DLD1 (cell line): ENCODE results near the gene RASAL3.
"Not testable (repeated sequence)": the region's sequence is repeated elsewhere in the genome, so short reads cannot be mapped to it uniquely, and the experiment has no call there.

Experiments
- in situ Hi-C: cut with HindIII; loops from 2 replicates; pipeline ENCODE4 v1.10.0; 2017; ENCODE audit warnings: low sequenced_read_pairs

Gene RASAL3

DNA sequence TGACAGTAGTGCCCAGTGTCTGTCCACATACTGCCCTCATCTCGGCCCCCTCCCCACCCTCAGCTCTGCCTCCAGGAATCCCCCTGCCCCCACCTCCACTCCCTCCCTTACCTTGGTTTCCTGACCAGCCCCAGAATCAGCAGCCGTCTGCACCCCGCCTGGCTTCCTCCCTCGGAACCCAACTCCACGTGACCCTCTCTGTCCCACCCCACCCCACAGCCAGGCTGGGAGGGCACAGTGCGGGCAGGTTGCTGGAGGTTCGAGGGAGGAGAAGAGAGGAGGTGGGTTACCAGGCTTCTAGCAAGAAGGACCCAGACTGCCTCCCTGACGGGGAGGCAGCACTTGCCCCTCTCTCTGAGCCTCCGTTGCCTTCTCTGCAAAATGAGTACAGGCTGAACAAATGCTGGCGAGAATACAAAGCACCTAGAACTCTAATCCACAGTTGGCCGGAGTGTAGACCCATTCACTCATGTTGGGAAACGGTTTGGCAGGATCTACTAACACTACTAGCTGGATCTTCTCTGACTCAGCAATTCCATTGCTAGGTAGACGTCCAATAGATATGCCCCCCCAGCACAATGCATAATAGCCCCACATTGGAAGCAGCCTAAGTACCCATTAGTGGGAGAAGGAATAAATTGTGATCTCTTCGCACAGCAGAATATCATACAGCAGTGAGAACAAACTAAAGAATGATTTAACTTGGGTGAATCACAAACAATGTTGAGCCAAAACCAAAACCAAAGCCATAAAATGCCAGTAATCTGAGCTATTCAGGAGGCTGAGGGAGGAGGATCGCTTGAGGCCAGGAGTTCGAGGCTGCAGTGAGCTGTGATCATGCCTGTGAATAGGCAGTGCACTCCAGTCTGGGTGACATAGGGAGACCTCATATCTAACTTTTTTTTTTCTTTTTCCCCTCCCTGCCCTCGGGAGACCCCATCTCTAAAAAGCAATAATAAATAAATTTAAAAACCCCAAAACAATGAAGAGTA is at the start of gene RASAL3:
Gene RASAL3, minus strand, starts transcription at position 151 of the 992 bp plus-strand sequence. CDS start 186 bp downstream, outside the sequence.
- in situ Hi-C loops = no loop called here

DNA sequence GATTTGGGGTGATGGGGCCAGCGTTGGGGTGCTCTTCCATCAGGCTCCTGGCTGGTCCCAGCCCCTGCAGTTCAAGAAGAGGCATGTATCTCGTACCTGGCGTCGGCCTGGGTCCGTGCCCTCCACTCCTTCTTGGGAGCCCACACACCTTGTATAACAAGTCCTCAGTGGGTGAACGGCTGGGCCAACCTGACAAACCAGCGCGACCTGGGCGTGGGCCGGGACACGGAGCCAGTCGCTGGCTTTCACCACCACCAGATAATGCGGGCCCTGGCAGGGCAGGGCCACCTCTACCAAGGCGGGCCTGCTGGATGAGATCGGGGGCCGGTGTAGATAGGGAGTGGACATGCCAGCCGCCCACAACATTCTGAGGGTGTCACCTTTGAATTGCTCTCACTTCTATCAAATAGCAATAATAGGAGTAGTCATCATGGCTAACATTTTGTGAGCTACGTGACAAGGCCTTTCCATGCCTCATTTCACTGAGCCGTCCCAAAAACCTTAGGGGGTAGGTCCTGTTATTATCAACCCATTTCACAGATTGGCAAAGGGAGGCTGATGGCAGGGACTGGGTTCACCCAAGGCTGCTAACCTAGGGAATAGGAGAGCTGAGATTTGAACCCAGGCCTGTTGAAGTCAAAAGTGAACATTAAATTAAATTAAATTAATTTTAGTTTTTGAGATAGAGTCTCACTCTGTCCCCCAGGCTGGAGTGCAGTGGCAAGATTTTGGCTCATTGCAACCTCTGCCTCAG is 47.5 kb upstream of the RASAL3 start:
- in situ Hi-C loops = no loop called here

DNA sequence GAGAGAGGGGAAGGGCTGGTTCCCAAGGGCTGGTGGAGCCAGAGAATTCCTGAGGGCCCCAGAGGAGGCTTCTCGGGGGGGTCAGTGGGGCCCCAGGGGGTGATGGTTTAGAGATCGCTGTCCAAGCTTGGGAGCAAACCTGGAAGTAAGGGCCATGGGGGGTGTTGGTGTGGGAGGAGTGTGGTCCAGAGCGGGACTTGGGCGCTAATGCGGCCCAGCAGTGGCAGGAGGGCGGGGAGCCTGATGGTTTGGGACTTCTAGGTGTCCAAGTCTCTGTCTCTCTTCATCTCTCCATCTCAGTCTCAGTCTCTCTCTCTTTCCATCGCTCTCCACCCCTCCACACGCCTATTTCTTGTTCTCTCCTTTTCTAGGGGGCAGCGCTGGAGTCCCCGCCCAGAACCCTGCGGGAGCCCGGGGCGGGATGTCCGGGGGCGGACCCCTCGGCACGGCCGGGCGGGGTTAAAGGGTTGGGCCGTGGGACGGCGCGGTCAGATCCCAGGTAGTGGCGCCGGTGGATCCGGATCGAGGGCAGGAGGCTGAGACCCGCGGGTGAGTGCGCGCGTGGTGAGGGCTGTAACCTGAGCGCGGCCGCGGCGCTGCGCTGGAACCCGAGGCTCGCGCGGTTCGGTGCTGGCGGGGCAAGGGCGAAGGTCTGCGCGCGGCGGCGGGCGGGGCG is 43.8 kb upstream of the RASAL3 start, which contains the start of gene CYP4F22:
Gene CYP4F22, plus strand, starts transcription at position 491 of the 676 bp plus-strand sequence. CDS start 16,812 bp downstream, outside the sequence.
- in situ Hi-C loops = no loop called here

DNA sequence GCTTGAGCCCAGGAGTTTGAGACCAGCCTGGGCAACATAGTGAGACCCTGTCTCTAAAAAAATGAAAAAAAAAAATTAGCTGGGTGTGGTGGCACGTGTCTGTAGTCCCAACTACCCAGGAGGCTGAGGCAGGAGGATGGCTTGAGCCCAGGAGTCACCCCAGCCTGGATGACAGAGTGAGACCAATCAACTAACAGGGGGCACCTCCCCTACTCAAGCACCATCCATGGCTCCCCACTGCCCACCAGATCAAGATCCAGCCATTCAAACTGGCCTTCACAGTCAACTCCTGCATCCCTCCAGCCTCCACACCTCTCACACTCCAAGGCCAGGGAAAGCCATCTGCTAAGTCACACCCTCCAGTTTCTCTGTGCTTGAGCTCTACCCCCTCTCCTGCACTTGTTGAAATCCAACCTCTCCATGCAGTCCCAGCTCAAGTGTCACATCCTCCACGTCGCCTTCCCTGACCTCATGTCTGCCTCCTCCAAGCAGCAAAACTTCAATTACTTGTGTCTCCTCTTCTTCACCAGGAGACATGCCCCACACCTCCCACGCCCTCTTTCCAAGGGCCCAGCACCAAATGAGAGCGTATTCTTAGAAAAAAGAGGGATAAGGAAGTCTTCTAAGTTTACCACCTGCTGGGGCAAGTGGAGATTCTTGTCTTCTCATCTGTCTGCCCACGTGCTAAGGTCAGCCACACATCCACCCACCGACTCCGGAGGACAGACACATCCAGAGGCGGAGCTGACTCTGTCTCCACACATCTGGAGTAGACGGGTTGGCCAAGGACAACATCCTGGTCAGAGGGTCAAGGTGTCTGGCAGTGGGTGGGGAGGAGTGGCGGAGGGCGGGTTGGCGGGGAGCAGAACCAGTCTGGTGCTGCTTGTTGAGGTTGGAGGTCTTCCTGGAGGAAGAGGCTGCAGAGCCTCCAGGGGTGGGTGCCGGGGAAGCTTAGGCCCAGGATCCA is 43.0 kb upstream of the RASAL3 start:
- in situ Hi-C loops = no loop called here

DNA sequence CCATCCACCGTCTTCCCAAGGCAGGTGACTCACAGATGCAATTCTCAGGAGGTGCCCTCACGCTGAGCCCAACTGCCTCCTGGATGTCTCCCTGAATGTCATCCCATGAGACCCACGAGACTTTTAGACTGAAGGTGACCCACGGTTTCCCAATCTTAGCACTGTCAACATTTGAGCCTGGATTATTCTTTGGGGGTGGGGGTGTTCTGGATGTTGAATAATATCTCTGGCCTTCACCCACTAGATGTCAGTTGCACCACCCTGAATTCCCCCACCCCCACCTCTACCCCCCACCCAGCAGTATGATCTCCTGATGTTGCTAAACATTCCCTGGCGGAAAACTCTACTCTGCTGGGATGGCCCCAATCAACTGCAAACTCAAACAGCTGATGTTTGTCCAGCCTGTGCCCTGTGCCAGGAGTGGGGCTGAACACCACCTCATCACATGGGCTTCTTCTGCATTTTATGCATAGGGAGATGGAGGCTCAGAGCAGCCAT is 41.8 kb upstream of the RASAL3 start:
- in situ Hi-C loops = no loop called here

DNA sequence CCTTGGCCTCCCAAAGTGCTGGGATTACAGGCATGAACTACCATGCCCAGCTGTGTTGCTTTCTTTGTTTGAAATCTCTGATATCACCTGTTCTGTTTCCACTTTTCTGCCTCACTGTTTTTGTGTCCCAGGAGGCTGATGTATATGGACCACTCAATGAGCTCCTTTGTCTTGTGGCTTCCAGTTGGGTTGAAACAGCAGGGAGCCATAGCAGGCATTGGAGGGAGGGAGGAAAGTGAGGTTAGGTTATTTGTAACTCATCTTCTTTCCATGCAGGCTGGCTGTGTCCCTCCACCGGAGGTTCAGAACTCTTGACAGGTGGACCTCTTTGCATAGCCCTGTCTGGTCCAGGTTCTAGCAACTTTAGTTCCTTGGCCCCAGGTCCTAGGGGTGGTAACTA is 37.9 kb upstream of the RASAL3 start:
- in situ Hi-C loops = no loop called here

DNA sequence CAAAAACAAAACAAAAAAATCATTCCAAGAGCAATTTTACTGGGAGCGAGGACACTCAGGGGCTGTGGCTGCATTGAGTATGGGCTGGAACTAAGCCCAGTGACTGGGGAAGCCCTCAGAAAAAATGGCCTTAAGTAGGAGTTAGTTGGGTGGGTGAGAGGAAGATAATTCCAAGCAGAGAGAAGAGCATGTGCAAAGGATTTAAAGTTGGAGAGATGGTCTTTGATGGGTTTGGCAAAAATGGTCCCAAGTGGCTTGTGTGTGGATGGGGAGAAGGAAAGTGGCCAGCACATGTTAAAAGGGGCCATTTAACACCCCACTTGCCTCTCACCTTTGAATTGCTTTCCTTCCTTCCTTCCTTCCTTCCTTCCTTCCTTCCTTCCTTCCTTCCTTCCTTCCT is 37.3 kb upstream of the RASAL3 start:
- in situ Hi-C loops = no loop called here

DNA sequence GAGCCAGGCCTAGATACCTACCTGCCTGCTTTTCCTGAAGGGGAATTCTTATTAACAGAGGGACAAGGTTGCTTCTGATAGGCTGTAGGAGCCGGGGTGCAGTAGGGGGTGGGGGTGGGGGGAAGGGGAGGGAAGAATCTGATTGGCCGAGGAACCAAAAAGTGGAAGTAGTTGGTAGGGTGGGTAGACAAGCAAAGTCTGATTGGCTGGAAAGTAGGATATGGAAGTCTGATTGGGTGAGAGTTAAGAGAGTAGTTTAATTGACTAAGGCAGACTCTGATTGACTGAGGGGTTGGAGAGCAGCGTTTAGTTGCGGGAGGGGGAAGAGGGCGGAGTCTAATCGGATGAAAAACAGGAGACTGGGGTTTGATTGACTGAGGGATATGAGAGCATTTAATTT is 34.6 kb upstream of the RASAL3 start:
- in situ Hi-C loops = no loop called here

DNA sequence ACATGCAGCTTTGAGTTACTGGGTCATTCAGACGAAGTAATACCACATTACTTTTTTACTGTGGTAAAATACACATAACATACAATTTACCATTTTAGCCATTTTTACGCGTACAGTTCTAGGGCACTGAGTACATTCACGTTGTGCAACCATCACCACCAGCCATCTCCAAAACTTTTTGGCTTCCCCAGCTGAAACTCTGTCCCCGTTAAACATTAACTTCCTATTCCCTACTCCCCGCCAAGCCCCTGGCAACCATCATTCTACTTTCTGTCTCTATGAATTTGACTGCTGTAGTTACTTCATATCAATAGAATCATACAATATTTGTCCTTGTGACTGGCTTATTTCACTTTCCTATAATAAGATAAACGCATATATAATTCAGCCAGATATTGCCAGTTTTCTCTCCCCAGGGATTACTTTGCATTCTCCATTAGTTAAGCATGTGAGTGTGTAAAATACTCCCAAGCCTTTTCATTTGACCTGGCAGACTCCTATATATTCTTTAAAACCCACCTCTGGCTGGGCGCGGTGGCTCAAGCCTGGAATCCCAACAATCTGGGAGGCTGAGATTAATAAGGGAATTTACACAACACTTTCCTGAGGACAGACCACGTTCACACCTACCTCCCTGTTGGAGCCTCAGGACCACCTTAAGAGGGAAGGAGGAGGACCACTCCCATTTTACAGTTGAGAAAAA is 34.0 kb upstream of the RASAL3 start:
- in situ Hi-C loops = no loop called here

DNA sequence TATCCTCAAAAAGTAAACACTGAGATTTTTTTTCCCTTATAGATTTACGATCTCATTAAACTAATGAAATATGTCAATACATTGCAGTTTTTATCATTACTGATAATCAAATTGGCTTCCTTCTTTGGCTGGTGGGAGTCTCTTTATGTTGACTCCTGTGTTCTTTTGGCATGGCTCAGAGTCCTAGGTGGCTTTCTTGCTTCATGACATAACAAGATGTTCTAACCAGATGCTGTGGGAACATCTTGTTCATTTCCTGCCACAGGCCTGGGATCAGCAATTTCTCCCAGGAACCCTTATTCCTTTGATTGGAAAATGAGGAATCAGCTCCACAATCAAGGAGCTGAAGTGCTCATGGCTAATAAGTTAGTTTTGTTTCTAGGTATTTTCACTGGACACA is 30.8 kb upstream of the RASAL3 start:
- in situ Hi-C loops = no loop called here

DNA sequence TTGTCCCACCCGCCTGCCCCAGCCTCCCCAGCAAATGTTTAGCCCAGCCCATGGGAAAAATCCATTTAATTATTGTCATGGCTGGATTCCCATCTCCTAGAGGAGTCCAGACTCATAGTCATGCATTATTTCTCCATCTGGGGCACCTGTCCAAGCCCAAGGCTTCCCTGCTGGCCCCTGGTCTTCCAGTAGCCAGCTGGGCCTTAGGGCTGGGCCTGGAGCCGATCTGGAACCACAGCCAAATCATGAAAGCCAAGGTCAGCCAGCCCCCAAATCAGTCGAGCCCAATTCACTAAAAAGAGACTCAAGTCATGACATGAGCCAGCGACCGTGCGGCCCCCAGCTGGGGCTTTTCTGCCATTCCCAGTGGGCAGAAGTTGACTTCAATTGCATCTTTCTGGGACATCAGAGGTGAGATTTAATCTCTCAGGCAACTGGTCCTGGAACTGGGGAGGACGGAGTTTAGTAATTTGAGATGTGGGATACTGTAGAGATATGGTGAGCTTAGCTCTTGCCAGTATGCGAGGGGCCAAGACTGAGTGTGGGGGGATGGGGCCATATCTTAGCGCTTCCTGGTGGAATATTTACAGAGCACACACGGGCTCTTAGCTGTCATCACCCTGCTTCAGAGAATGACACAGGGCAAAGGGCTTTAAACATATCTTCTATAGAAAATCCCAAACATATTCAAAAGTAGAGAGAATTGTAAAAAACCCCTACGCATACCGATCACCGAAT is 24.3 kb upstream of the RASAL3 start:
- in situ Hi-C loops = no loop called here

DNA sequence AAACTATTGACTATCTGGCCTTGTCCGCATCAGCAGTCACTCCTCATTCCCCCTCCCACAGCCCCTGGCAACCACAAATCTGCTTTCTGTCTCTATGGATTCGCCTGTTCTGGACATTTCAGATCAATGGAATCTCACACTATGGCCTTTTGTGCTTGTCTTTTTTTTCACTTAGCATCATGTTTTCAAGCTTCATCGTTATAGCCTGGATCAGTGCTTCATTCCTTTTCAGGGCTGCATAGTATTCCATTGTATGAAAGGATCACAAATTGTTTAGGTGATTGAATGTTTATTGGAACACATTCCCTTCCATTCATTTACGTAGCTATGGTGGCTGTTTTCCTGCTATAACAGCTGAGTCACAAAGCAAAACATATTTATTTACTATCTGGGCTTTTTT is 22.7 kb upstream of the RASAL3 start:
- in situ Hi-C loops = no loop called here

DNA sequence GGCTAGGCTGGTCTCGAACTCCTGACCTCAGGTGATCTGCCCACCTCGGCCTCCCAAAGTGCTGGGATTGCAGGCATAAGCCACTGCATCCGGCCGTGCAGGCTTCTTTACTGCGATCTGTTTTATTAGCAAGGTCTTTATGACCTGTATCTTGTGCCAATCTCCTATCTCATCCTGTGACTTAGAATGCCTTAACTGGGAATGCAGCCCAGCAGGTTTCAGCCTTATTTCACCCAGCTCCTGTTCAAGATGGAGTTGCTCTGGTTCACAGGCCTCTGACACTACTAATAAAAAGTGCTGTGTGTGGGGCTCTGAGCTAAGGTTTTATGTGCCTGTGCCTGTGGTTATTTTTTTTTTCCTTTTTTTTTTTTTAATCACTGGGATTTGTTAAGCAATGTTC is 21.4 kb upstream of the RASAL3 start:
- in situ Hi-C loops = not testable (repeated sequence)

DNA sequence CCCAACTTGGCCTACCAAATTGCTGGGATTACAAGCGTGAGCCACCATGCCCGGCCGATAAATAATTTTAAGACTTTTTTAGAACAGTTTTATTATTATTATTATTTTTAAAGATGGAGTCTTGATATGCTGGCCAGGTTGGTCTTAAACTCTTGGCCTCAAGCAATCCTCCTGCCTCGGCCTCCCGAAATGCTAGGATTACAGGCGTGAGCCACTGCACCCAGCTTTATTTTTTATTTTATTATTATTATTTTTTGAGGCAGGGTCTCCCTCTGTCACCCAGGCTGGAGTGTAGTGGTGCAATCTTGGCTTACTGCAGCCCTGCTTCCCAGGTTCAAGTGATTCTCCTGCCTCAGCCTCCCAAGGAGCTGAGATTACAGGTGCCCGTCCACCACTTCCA is 16.7 kb upstream of the RASAL3 start:
- in situ Hi-C loops = not testable (repeated sequence)

DNA sequence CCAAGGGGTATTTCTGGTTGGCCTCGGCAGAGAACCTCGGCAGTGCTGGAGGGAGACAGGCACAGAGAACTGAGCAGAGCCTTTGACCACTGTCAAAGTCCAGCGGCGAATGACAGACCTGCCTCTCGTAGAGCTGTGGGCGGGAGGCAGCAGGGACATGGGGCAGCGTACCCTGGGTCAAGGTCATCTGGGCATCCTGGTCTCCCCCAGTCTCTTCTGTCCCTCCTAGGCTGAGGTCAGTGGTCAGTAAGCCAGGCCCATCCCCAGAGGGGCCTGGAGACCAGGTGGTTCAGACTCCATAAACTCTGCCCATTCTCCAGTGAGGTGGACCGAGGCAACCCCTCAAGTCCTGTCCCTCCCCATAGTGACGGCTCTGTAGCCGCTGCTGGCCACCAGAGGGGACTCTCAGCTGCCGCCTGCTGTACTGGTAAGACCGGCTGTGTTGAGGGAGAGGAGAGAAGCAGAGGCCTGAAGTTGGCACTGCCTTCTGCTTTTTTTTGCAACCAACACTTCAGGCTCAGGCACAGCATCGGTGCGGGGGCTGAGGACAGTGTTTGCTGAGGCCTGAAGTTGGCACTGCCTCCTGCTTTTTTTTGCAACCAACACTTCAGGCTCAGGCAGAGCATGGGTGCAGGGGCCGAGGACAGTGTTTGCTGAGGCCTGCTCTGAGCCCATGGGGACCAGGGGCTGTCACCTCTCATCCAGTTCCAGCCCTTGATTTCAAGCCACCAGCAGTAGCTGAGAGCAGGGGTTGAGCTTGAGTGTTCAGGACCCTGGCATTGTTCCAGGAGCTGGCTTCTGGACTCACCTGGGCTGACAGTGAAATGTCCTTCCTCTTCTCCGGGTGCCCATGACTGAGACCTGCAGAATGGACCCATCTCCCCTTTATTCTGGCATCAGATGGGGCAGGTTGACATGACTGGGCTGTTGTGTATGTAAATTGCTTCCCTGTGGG is 15.3 kb upstream of the RASAL3 start, which contains the start of gene PGLYRP2:
Gene PGLYRP2, minus strand, starts transcription at position 111 of the 955 bp plus-strand sequence. CDS start 130 bp downstream, outside the sequence.
- in situ Hi-C loops = no loop called here

DNA sequence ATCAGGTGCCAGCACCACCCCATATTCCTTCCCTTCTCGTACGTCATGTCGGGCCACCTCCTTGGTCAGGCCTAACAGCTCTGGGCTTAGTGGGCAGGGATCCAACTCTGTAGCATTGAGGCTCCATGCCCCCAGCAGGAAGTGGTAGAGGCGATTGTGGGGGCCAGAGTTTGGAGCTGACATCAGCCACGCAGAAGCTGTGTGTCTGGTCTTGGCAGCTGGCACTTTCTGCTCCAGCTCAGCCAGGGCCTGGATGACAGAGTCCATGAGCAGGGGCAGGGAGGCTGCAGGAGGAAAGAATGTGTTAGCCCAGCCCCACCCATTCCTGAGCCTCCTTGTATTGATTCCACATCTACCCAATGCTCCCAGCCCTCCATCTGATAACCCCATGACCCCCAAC is 12.0 kb upstream of the RASAL3 start:
- in situ Hi-C loops = no loop called here

DNA sequence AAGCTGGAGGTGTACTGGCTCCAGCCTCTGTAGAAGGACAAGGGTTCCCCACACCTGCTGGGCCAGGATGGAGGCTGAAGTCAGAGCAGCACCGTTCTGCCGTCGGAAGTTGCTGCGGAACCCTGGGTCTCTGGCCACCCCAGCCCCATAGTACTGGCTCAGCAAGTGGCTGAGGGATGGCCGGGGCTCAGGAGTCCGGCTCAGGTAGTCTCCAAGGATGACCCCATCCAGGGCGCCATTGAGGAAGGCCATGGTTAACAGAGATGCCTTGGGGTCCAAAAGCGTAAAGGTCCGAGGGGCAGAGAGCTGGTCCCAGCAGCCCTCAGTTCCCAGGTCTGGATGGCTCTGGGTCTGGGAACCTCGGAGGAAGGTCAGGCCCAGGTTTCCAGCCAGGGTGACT is 11.3 kb upstream of the RASAL3 start:
- in situ Hi-C loops = no loop called here
